Fibroblast of mammary gland (primary cell): ENCODE measurements around the gene GPAT3.
"Not testable (repeated sequence)": the region's sequence is repeated elsewhere in the genome, so short reads cannot be mapped to it uniquely, and the experiment has no call there.

Experiments used
- DNase-seq: peaks from one replicate; pipeline ENCODE4 v3.0.0-alpha.2; 2010; ENCODE audit warnings: low read depth
- H3K4me3 ChIP-seq: 2 replicates; pipeline ENCODE4 v1.5.1; 2011; ENCODE audit warnings: low read depth, mild to moderate bottlenecking, low read length, moderate library complexity; ENCODE audit not compliant: control insufficient read depth
- CTCF ChIP-seq: conservative IDR thresholded peaks from 2 replicates; pipeline ENCODE4 v1.5.1; 2011; ENCODE audit warnings: low read depth, low read length, inconsistent platforms; ENCODE audit not compliant: control insufficient read depth, insufficient read depth

Gene GPAT3

GRCh38 chr4:83618991-83619645 lies 83.2 kb downstream of the GPAT3 start:
- no peak for TF ChIP-seq CTCF
- H3K4me3 ChIP-seq, result no peak overlapping the region
- DNase-seq, result peak; percentile 34

- not testable (repeated sequence) for H3K4me3 ChIP-seq, DNase-seq
Measured at GRCh38 chr4:83622127-83622526, 86.2 kb downstream of the GPAT3 start.

DNA sequence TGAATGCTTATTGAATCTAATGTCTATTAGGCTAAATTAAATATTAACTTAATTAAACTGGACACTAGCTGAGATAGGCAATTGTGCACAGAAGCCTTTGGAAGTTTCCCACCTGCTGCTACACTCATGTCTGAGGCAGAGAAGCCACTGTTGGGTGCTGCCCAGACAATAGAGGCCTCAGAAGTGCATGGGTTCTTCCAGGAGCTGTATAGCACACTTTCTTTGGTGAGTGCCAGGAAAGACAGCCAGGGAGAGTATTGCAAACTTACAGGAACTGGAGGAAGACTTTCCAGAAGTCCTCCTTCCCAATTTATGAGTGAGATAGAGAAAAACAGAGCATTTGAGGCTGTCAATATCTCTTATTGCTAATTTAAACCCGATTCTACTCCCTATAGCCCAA lies 89.9 kb downstream of the GPAT3 start:
- no peak for DNase-seq
- TF ChIP-seq CTCF, result no peak
- H3K4me3 ChIP-seq, result no peak overlapping the region

DNA sequence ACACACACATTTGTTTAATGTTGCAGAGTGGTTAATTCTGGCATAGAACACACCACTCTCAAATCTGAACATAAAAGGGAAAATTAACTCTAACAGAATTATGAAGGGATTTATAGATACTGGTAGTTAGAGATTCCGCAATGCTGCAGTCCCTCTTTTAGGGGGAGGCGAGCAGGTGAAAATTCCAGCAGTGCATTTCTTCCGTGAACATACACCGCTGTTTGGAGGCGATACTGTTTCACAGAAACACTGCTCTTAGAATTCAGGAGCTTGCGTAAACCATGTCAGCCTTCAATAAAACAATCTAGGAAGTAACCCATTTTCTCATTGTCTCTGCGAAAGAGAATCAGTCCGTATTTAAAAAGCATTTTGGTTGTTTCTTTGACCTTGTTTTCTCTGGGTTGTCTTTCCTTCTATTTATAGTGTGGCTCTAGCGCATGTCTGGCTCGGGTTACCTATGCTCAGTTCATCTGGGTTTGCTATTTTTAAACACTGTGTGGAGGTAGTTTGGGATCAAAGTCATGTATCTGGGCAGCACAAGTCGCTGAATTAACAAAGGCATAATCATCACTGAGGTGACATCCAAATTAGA lies 90.4 kb downstream of the GPAT3 start:
- no peak for DNase-seq
- no peak for TF ChIP-seq CTCF

GRCh38 chr4:83629945-83630721 lies 94.2 kb downstream of the GPAT3 start:
- H3K4me3 ChIP-seq, result no peak overlapping the region
- DNase-seq, result peak; percentile 79
- no peak for TF ChIP-seq CTCF

More for the DNA sequence above, 90.4 kb downstream of the GPAT3 start:
- H3K4me3 ChIP-seq, result no peak overlapping the region

DNA sequence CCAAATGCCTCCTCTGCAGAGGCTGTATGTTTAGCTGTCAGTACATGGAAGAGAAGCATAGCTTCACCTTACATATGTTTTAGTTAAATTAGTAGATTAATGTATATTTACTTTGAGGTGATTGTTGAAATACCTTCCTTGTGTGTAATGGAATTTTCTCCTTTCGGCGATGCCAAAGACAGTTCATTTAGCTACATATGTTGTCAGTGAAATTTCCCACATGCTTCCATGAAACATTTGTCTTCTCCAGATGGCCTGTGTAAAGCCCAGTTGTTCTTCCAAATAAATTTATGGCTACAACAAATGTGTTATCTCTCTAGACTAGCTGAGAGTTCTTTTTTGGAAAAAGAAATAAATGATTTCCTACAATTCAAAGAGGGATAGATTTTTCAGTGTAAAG lies 95.2 kb downstream of the GPAT3 start:
- H3K4me3 ChIP-seq, result no peak overlapping the region
- TF ChIP-seq CTCF, result no peak
- DNase-seq, result peak; percentile 34

- no peak overlapping the region for H3K4me3 ChIP-seq
- TF ChIP-seq CTCF, result no peak
Measured at GRCh38 chr4:83636930-83637329, 101.0 kb downstream of the GPAT3 start.

More at GRCh38 chr4:83636930-83637329, 101.0 kb downstream of the GPAT3 start:
- DNase-seq, result no peak
